GM06990 (cell line): ENCODE measurements around the gene IGFN1.

Experiments
- DNase-seq: peaks from one replicate; pipeline ENCODE4 v3.0.0-alpha.2; 2011; ENCODE audit not compliant: insufficient read length; ENCODE audit errors: extremely low read depth
- H3K27me3 ChIP-seq: replicated peaks from 2 replicates; pipeline ENCODE4 v1.6.0; 2011; ENCODE audit warnings: low read length; ENCODE audit not compliant: control insufficient read depth, insufficient read depth
- H3K36me3 ChIP-seq: 2 replicates; pipeline ENCODE4 v1.5.1; 2011; ENCODE audit warnings: low read length; ENCODE audit not compliant: control insufficient read depth, insufficient read depth
- H3K4me3 ChIP-seq: replicated peaks from 2 replicates; pipeline ENCODE4 v1.5.1; 2011; ENCODE audit warnings: low read depth, mild to moderate bottlenecking, control low read depth, low read length
- TF ChIP-seq, protein P1 (sequence below): IDR thresholded peaks from 2 replicates; pipeline ENCODE4 v1.5.1; 2011; ENCODE audit warnings: low read length, control low read depth, mild to moderate bottlenecking, inconsistent platforms; ENCODE audit not compliant: insufficient read depth, poor library complexity, severe bottlenecking

Gene IGFN1

DNA sequence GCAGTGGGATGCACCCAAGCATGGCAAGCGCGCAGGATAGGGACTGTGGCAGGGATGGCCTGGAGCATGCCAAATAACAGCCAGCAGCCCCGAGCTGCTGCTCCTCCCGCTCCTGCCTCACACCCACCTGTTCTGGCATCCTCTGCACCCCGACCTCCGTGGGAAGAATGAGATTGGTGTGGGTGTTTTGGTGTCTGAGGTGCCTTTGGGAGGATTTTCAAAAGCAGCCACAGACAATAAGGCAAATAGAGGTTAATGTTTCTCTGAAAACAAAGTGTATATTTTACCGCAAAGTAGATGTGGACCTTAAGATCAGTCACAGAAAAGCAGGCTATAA is 35.5 kb downstream of the IGFN1 start:
- Histone ChIP-seq H3K27me3 (no peaks in the 10 kb centered on the region; the same call in 1 of the 2 replicates), H3K36me3 (no peaks in the 10 kb centered on the region), H3K4me3 (no peak overlapping the region)
- DNase-seq = no peak
- TF ChIP-seq, protein P1, sequence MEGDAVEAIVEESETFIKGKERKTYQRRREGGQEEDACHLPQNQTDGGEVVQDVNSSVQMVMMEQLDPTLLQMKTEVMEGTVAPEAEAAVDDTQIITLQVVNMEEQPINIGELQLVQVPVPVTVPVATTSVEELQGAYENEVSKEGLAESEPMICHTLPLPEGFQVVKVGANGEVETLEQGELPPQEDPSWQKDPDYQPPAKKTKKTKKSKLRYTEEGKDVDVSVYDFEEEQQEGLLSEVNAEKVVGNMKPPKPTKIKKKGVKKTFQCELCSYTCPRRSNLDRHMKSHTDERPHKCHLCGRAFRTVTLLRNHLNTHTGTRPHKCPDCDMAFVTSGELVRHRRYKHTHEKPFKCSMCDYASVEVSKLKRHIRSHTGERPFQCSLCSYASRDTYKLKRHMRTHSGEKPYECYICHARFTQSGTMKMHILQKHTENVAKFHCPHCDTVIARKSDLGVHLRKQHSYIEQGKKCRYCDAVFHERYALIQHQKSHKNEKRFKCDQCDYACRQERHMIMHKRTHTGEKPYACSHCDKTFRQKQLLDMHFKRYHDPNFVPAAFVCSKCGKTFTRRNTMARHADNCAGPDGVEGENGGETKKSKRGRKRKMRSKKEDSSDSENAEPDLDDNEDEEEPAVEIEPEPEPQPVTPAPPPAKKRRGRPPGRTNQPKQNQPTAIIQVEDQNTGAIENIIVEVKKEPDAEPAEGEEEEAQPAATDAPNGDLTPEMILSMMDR = no peak

DNA sequence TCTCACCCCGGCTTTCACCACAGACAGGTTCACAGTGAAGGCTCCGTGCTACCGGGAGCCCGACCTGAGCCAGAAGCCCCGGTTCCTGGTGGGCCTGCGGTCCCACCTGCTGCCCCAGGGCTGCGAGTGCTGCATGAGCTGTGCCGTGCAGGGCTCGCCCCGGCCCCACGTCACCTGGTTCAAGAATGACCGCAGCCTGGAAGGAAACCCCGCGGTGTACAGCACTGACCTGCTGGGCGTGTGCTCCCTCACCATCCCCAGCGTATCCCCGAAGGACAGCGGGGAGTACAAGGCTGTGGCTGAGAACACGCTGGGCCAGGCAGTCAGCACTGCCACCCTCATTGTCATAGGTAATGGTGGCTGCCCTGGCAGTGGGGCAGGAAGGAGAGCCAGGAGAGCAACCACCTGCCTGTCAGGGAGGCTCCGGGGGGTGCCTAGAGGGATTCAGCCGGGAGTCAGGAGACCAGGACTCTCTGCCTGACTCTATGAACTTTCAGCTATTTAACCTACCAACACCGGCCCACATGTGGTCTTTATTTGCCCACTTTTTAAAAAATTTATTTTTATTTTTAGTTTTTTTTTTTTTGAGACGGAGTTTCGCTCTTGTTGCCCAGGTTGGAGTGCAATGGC is 36.4 kb downstream of the IGFN1 start:
- Histone ChIP-seq H3K27me3 (no peaks in the 10 kb centered on the region; the same call in 1 of the 2 replicates), H3K4me3 (no peak overlapping the region), H3K36me3 (no peaks in the 10 kb centered on the region)
- TF ChIP-seq, protein P1 = no peak
- DNase-seq = no peak

DNA sequence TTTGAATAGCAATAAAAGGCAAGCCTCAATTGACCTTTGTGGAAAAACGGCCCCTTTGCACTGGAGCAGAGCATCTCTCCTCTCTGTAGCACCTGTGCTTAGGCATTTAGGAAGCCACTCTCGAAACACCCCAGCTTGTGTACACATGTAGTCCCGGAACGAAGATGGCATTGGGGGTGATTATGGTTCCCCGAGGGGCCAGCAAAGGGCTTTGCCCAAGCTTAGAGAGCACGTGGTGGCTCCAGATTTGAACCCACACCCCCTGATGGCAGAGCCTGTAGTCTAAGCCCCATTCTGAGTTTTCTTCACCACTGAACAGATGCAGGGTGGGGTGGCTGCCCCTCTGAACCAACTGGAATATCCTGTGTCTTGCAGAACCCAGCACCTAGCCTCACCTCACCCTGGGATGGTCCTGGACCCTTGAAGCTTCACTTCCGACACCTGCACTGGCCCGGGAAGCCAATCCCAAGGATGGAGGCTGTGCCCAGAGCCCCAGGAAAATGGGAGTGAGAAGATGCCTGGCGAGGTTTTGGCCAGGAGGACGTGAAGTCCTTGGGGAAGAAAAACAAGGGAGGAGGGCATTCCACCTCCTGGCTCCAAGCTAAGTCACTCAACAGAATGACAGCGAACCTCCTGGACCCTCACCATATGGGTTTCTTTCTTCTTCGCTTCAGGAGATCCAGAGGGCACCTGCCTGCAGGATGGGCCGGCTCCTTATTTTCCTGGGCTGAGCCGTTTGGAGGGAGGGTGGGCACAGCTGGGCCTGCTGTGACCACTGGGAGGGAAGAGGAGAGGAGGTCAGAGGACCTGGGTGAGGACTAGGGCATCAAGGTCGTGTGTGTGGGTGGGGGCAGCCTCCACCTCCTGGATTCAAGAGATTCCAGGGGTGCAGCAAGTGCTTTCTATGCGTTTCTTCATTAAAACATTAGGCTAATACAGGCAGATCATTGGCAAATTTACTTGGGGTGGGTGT is 37.7 kb downstream of the IGFN1 start:
- Histone ChIP-seq H3K36me3 (no peaks in the 10 kb centered on the region), H3K4me3 (no peak overlapping the region), H3K27me3 (no peaks in the 10 kb centered on the region; the same call in 1 of the 2 replicates)
- DNase-seq = no peak
- TF ChIP-seq, protein P1 = no peak

DNA sequence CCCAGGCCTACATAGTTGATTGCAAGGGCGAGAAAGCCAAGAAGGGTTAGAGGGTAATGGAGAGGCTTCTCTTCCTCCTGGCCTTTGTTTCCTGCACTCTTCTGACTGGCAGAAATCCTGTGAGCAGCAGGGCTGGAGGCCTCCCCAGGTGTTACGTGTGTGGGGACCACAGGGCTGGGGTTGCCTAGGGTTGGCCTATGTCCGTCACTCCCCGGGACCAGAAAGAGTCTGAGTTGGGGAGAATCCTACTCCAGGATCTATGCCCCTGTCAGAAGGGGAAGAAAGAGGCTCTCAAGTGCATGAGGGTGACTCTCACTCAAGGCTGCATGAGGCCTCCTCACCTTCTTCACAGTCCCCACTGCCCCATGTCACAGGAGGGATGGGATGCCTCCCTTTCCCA is 38.5 kb downstream of the IGFN1 start:
- H3K27me3 ChIP-seq = no peaks in the 10 kb centered on the region; the same call in 1 of the 2 replicates
- no peaks in the 10 kb centered on the region for H3K36me3 ChIP-seq
- DNase-seq = no peak
- H3K4me3 ChIP-seq = no peak overlapping the region
- TF ChIP-seq, protein P1 = no peak

DNA sequence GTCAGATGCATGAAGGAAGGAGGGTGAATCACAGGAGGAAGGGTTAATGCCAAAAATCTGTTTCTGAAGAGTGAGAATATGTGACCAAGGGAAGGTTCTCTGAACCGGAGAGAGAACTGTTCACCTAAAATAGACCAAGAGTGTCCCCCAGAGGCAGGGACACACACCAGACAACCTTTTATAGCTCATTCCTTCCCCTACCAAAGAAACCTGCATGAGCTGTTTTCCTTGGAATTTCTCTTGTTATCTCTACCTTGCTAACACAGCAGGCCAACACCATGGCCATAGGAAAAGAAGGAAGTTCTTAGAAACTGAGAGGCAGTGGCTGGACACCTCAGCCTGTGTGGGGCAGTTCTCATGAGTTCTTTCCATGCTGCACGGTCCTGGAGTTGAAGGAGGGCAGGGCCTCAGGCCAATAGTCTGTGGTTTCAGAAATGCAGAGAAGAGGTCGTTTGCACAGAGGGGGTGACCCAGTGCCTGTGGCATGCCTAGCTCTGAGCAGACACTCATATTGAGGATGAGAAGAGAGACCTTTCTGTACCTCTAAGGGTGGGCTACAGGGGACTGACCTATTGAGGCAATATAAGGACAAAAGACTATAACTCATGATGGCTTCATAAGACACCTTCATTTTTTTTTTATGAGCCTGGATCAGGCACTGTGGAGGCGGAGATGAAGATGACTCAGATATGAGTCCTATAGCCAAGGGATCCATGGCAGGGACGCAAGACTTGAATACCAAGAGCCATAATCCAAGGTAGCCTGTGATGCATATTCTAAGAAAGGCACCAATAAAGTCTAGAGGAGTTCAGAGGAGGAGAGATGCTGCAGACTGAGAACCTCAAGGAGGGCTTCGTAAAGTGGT is 39.4 kb downstream of the IGFN1 start:
- Histone ChIP-seq H3K36me3 (no peaks in the 10 kb centered on the region), H3K27me3 (no peaks in the 10 kb centered on the region; the same call in 1 of the 2 replicates), H3K4me3 (no peak overlapping the region)
- no peak for DNase-seq
- TF ChIP-seq, protein P1 = no peak
